WTC11 (cell line): ENCODE measurements around the gene PPM1M.

Source experiments
- ATF6 ChIP-seq: sonication (generic); formaldehyde crosslinking; IDR thresholded peaks from 2 replicates; pipeline ENCODE4 v1.8.1; 2023; ENCODE audit warnings: mild to moderate bottlenecking, missing genetic modification reagents
- CREB1 ChIP-seq: sonication (generic); formaldehyde crosslinking; IDR thresholded peaks from 2 replicates; pipeline ENCODE4 v1.8.0; 2023; ENCODE audit warnings: mild to moderate bottlenecking, missing genetic modification reagents
- CTCF ChIP-seq: fragments of 200-600 bp; IDR thresholded peaks from 2 replicates; pipeline ENCODE4 v1.8.0; 2022; ENCODE audit warnings: antibody characterized with exemption
- ETV6 ChIP-seq: sonication (generic); formaldehyde crosslinking; IDR thresholded peaks from 2 replicates; pipeline ENCODE4 v1.8.1; 2022; ENCODE audit warnings: mild to moderate bottlenecking, missing genetic modification reagents
- FOXK1 ChIP-seq: sonication (generic); formaldehyde crosslinking; IDR thresholded peaks from 2 replicates; pipeline ENCODE4 v1.8.0; 2022; ENCODE audit warnings: mild to moderate bottlenecking, moderate library complexity, missing genetic modification reagents
- MAX ChIP-seq: sonication (generic); formaldehyde crosslinking; IDR thresholded peaks from 2 replicates; pipeline ENCODE4 v1.8.0; 2022; ENCODE audit warnings: mild to moderate bottlenecking, missing genetic modification reagents
- SP1 ChIP-seq: sonication (generic); formaldehyde crosslinking; conservative IDR thresholded peaks from 2 replicates; pipeline ENCODE4 v1.8.1; 2022; ENCODE audit warnings: missing genetic modification reagents
- TEAD4 ChIP-seq: sonication (generic); formaldehyde crosslinking; IDR thresholded peaks from 2 replicates; pipeline ENCODE4 v1.8.0; 2022; ENCODE audit warnings: mild to moderate bottlenecking, missing genetic modification reagents
- ZBTB43 ChIP-seq: sonication (generic); formaldehyde crosslinking; IDR thresholded peaks from 2 replicates; pipeline ENCODE4 v1.8.1; 2023; ENCODE audit warnings: mild to moderate bottlenecking, missing genetic modification reagents
- ZNF317 ChIP-seq: sonication (generic); formaldehyde crosslinking; IDR thresholded peaks from 2 replicates; pipeline ENCODE4 v1.8.1; 2023; ENCODE audit warnings: low read depth, mild to moderate bottlenecking, moderate library complexity, missing genetic modification reagents, borderline replicate concordance

GRCh38 chr3:52248816-52249547 is 3.4 kb downstream of the PPM1M start:
- TF ChIP-seq CTCF (no peak), TEAD4 (CRISPR knock-in tag) (no peak), MAX (CRISPR knock-in tag) (no peak), ZNF317 (no peak), ETV6 (no peak), SP1 (CRISPR knock-in tag) (no peak), ZBTB43 (CRISPR knock-in tag) (no peak), ATF6 (CRISPR knock-in tag) (no peak), CREB1 (CRISPR knock-in tag) (no peak), FOXK1 (no peak)
